IPS-18a (cell line): ENCODE data around the gene GOLGA3.
"Not testable (repeated sequence)": the region's sequence is repeated elsewhere in the genome, so short reads cannot be mapped to it uniquely, and the experiment has no call there.

Experiments
- H3K27ac ChIP-seq: one replicate; pipeline ENCODE4 v1.5.1; 2013; ENCODE audit warnings: low read length
- H3K27me3 ChIP-seq: one replicate; pipeline ENCODE4 v1.6.1; 2013; ENCODE audit warnings: mild to moderate bottlenecking, low read length; ENCODE audit not compliant: control insufficient read depth, insufficient read depth
- H3K36me3 ChIP-seq: one replicate; pipeline ENCODE4 v1.6.1; 2013; ENCODE audit warnings: low read depth, low read length; ENCODE audit not compliant: control insufficient read depth
- H3K4me1 ChIP-seq: one replicate; pipeline ENCODE4 v1.6.1; 2013; ENCODE audit warnings: low read depth, low read length; ENCODE audit not compliant: control insufficient read depth
- H3K4me3 ChIP-seq: one replicate; pipeline ENCODE4 v1.5.1; 2013; ENCODE audit warnings: low read length
- H3K9ac ChIP-seq: one replicate; pipeline ENCODE4 v1.6.1; 2013; ENCODE audit warnings: mild to moderate bottlenecking, low read length, moderate library complexity
- H3K9me3 ChIP-seq: one replicate; pipeline ENCODE4 v1.6.1; 2013; ENCODE audit warnings: low read depth, low read length; ENCODE audit not compliant: control insufficient read depth

Gene GOLGA3

GRCh38 chr12:132804426-132804861 lies 24.2 kb downstream of the GOLGA3 start:
- Histone ChIP-seq H3K9me3 (no peaks in the 10 kb centered on the region), H3K36me3 (peaks cover 56% of the 10 kb centered on the region), H3K27me3 (no peaks in the 10 kb centered on the region), H3K4me1 (no peaks in the 10 kb centered on the region), H3K27ac (no peak overlapping the region), H3K9ac (no peak overlapping the region), H3K4me3 (no peak overlapping the region)

GRCh38 chr12:132803888-132804287 lies 24.8 kb downstream of the GOLGA3 start:
- Histone ChIP-seq H3K9ac (no peak overlapping the region), H3K27me3 (no peaks in the 10 kb centered on the region), H3K4me1 (no peaks in the 10 kb centered on the region), H3K36me3 (peaks cover 61% of the 10 kb centered on the region), H3K9me3 (no peaks in the 10 kb centered on the region), H3K27ac (no peak overlapping the region), H3K4me3 (no peak overlapping the region)

GRCh38 chr12:132803125-132803524 lies 25.5 kb downstream of the GOLGA3 start:
- Histone ChIP-seq H3K27me3 (no peaks in the 10 kb centered on the region), H3K4me1 (no peaks in the 10 kb centered on the region), H3K4me3 (no peak overlapping the region), H3K36me3 (peaks cover 62% of the 10 kb centered on the region), H3K27ac (no peak overlapping the region), H3K9ac (no peak overlapping the region), H3K9me3 (no peaks in the 10 kb centered on the region)

- Histone ChIP-seq H3K27ac (no peak overlapping the region), H3K9me3 (no peaks in the 10 kb centered on the region), H3K4me1 (no peaks in the 10 kb centered on the region), H3K36me3 (peaks cover 65% of the 10 kb centered on the region), H3K9ac (no peak overlapping the region), H3K4me3 (no peak overlapping the region), H3K27me3 (no peaks in the 10 kb centered on the region)
Measured at GRCh38 chr12:132801741-132802140, 26.9 kb downstream of the GOLGA3 start.

DNA sequence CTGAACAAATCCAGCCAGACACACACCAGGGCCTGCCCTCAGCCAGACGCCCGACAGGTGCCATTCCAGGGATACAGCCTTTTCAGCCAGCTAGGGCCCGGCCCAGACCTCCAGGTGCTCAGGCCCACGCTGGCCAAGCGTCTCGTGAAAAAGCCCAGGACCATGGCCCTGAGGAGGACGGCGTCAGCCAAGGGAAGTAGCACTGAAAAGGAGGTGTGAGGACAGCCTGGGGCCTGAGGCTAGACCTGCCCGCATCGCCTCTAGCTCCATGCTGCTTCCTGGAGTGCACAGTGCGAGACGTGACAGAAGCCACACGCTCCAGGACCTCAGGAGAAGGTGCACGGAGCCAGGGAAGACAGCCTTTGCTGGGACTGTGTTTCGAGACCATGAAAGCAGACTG lies 29.8 kb downstream of the GOLGA3 start:
- no peaks in the 10 kb centered on the region for H3K4me1 ChIP-seq
- peaks cover 72% of the 10 kb centered on the region for H3K36me3 ChIP-seq
- no peaks in the 10 kb centered on the region for H3K27me3 ChIP-seq
- H3K9me3 ChIP-seq = no peaks in the 10 kb centered on the region
- H3K27ac ChIP-seq = no peak overlapping the region
- H3K9ac ChIP-seq = no peak overlapping the region
- no peak overlapping the region for H3K4me3 ChIP-seq

GRCh38 chr12:132797820-132798570 lies 30.7 kb downstream of the GOLGA3 start:
- Histone ChIP-seq H3K9me3 (no peaks in the 10 kb centered on the region), H3K27me3 (no peaks in the 10 kb centered on the region), H3K9ac (no peak overlapping the region), H3K27ac (no peak overlapping the region), H3K4me1 (no peaks in the 10 kb centered on the region), H3K36me3 (peaks cover 71% of the 10 kb centered on the region), H3K4me3 (no peak overlapping the region)

- Histone ChIP-seq H3K9ac (no peak overlapping the region), H3K36me3 (peaks cover 62% of the 10 kb centered on the region), H3K4me3 (no peak overlapping the region)
Measured at GRCh38 chr12:132795847-132796246, 32.8 kb downstream of the GOLGA3 start.

GRCh38 chr12:132791940-132792339 lies 36.7 kb downstream of the GOLGA3 start:
- not testable (repeated sequence) for H3K4me1 ChIP-seq, H3K27ac ChIP-seq, H3K27me3 ChIP-seq, H3K4me3 ChIP-seq, H3K9ac ChIP-seq, H3K9me3 ChIP-seq
- peaks cover 43% of the 10 kb centered on the region for H3K36me3 ChIP-seq

More at GRCh38 chr12:132795847-132796246, 32.8 kb downstream of the GOLGA3 start:
- Histone ChIP-seq H3K4me1 (no peaks in the 10 kb centered on the region), H3K27ac (no peak overlapping the region), H3K9me3 (no peaks in the 10 kb centered on the region), H3K27me3 (no peaks in the 10 kb centered on the region)

DNA sequence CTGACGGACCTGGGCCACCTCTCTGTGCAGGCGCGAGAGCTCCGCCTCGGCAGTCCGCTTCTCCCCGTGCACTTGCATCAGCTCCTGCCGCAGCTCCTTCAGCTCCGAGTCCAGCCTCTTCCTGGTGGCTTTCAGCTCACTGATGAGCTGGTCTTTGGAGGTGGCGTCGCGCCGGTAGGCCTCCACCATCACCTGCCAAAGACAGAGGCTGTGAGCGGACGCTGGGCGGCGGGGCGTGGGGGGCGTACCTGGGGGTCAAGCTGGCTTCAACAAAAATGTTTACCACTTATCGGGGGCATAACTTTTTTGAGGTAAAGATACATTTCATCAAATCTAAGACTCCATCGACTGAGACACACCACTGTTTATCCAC lies 39.6 kb downstream of the GOLGA3 start:
- Histone ChIP-seq H3K4me3 (no peak overlapping the region), H3K4me1 (no peaks in the 10 kb centered on the region), H3K36me3 (peaks cover 35% of the 10 kb centered on the region), H3K27me3 (no peaks in the 10 kb centered on the region), H3K27ac (no peak overlapping the region), H3K9ac (no peak overlapping the region), H3K9me3 (no peaks in the 10 kb centered on the region)

GRCh38 chr12:132788375-132789098 lies 40.1 kb downstream of the GOLGA3 start:
- H3K27ac ChIP-seq = no peak overlapping the region
- no peaks in the 10 kb centered on the region for H3K9me3 ChIP-seq
- H3K4me3 ChIP-seq = no peak overlapping the region
- no peaks in the 10 kb centered on the region for H3K4me1 ChIP-seq
- no peaks in the 10 kb centered on the region for H3K27me3 ChIP-seq
- H3K36me3 ChIP-seq = peaks cover 35% of the 10 kb centered on the region
- no peak overlapping the region for H3K9ac ChIP-seq

- Histone ChIP-seq H3K9me3 (no peaks in the 10 kb centered on the region), H3K36me3 (peaks cover 39% of the 10 kb centered on the region), H3K27me3 (no peaks in the 10 kb centered on the region), H3K4me3 (no peak overlapping the region), H3K9ac (no peak overlapping the region), H3K4me1 (no peaks in the 10 kb centered on the region), H3K27ac (no peak overlapping the region)
Measured at GRCh38 chr12:132787877-132788276, 40.8 kb downstream of the GOLGA3 start.

DNA sequence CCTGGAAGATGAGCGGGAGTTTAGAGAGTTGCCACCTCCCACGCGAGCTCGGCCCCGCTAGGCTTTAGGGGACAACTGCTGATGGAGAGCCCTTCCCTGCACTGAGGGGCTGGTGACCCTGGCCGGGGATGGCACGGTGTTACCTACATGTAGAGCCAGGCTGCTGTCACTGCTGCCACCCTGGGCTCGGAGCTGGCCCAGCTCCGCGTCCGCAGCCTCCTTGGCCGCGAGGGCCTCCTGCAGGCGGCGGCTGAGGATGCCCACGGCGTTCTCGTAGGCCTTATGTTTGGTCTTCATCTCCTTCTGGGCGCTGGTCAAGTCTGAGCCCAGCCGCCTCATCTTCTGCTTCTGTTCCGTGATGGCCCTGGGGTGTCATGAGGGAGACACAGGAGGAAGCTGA lies 42.5 kb downstream of the GOLGA3 start:
- Histone ChIP-seq H3K4me1 (no peaks in the 10 kb centered on the region), H3K4me3 (no peak overlapping the region), H3K9ac (no peak overlapping the region), H3K9me3 (no peaks in the 10 kb centered on the region), H3K36me3 (peaks cover 51% of the 10 kb centered on the region), H3K27ac (no peak overlapping the region), H3K27me3 (no peaks in the 10 kb centered on the region)
